ENCODE results near the gene XPR1.
A peak's percentile ranks its signal among the peaks of the same experiment; 100 is the strongest.

Gene XPR1

GRCh38 chr1:180620581-180620980, 11.2 kb upstream of the XPR1 start:
- DNase-seq (ENCODE audit: low read depth in 1 of 2, low spot score in 1 of 2): no peak
- TF ChIP-seq JUND (IDR thresholded peaks at IDR 0.05; ENCODE audit: low read depth): no peak
- in situ Hi-C loops (cut with HindIII; ENCODE audit: low pct_unique_long_range_greater_than_20kb, low sequenced_read_pairs): no loop called here

GRCh38 chr1:180622658-180623508, 8.9 kb upstream of the XPR1 start:
- in situ Hi-C loops (cut with HindIII; ENCODE audit: low pct_unique_long_range_greater_than_20kb, low sequenced_read_pairs): no loop called here
- no peak for DNase-seq (ENCODE audit: low read depth in 1 of 2, low spot score in 1 of 2)
- no peak for TF ChIP-seq JUND (IDR thresholded peaks at IDR 0.05; ENCODE audit: low read depth)

- peak in 1 of 2 experiments; percentile 54 for DNase-seq (ENCODE audit: low read depth in 1 of 2, low spot score in 1 of 2)
- no peak for TF ChIP-seq JUND (IDR thresholded peaks at IDR 0.05; ENCODE audit: low read depth)
- in situ Hi-C loops (cut with HindIII; ENCODE audit: low pct_unique_long_range_greater_than_20kb, low sequenced_read_pairs): no loop called here
Observed at GRCh38 chr1:180623579-180624347, 8.1 kb upstream of the XPR1 start.

GRCh38 chr1:180626711-180627110, 5.1 kb upstream of the XPR1 start:
- DNase-seq (ENCODE audit: low read depth in 1 of 2, low spot score in 1 of 2): no peak
- in situ Hi-C loops (cut with HindIII; ENCODE audit: low pct_unique_long_range_greater_than_20kb, low sequenced_read_pairs): no loop called here
- no peak for TF ChIP-seq JUND (IDR thresholded peaks at IDR 0.05; ENCODE audit: low read depth)

GRCh38 chr1:180627411-180627810, 4.4 kb upstream of the XPR1 start:
- in situ Hi-C loops (cut with HindIII; ENCODE audit: low pct_unique_long_range_greater_than_20kb, low sequenced_read_pairs): no loop called here
- TF ChIP-seq JUND (IDR thresholded peaks at IDR 0.05; ENCODE audit: low read depth): no peak
- no peak for DNase-seq (ENCODE audit: low read depth in 1 of 2, low spot score in 1 of 2)

- no peak for DNase-seq (ENCODE audit: low read depth in 1 of 2, low spot score in 1 of 2)
- in situ Hi-C loops (cut with HindIII; ENCODE audit: low pct_unique_long_range_greater_than_20kb, low sequenced_read_pairs): no loop called here
- TF ChIP-seq JUND (IDR thresholded peaks at IDR 0.05; ENCODE audit: low read depth): no peak
Observed at GRCh38 chr1:180628646-180629045, 3.2 kb upstream of the XPR1 start.

- DNase-seq (ENCODE audit: low read depth in 1 of 2, low spot score in 1 of 2): no peak
- in situ Hi-C loops (cut with HindIII; ENCODE audit: low pct_unique_long_range_greater_than_20kb, low sequenced_read_pairs): no loop called here
- no peak for TF ChIP-seq JUND (IDR thresholded peaks at IDR 0.05; ENCODE audit: low read depth)
Observed at GRCh38 chr1:180630408-180631193, 1.2 kb upstream of the XPR1 start.

- no peak for DNase-seq (ENCODE audit: low read depth in 1 of 2, low spot score in 1 of 2)
- TF ChIP-seq JUND (IDR thresholded peaks at IDR 0.05; ENCODE audit: low read depth): no peak
- in situ Hi-C loops (cut with HindIII; ENCODE audit: low pct_unique_long_range_greater_than_20kb, low sequenced_read_pairs): no loop called here
Observed at GRCh38 chr1:180631194-180631765, 542 bp upstream of the XPR1 start.

- DNase-seq (ENCODE audit: low read depth in 1 of 2, low spot score in 1 of 2): peak; percentile 23 to 61
- in situ Hi-C loops (cut with HindIII; ENCODE audit: low pct_unique_long_range_greater_than_20kb, low sequenced_read_pairs): no loop called here
- no peak for TF ChIP-seq JUND (IDR thresholded peaks at IDR 0.05; ENCODE audit: low read depth)
Observed at GRCh38 chr1:180632326-180633056, 669 bp downstream of the XPR1 start.

- TF ChIP-seq JUND (IDR thresholded peaks at IDR 0.05; ENCODE audit: low read depth): no peak
- in situ Hi-C loops (cut with HindIII; ENCODE audit: low pct_unique_long_range_greater_than_20kb, low sequenced_read_pairs): no loop called here
- no peak for DNase-seq (ENCODE audit: low read depth in 1 of 2, low spot score in 1 of 2)
Observed at GRCh38 chr1:180633057-180634056, 1.5 kb downstream of the XPR1 start.

GRCh38 chr1:180636138-180636537, 4.3 kb downstream of the XPR1 start:
- no peak for TF ChIP-seq JUND (IDR thresholded peaks at IDR 0.05; ENCODE audit: low read depth)
- in situ Hi-C loops (cut with HindIII; ENCODE audit: low pct_unique_long_range_greater_than_20kb, low sequenced_read_pairs): no loop called here
- DNase-seq (ENCODE audit: low read depth in 1 of 2, low spot score in 1 of 2): peak in 1 of 2 experiments; percentile 55

Data from T47D (cell line).